Loucy (cell line): Measurements from ENCODE around the gene MCM5.

Experiments used
- H2AFZ ChIP-seq: fragments of 200-600 bp; sonication (generic); 2 replicates; pipeline ENCODE4 v1.6.0; 2016; ENCODE audit warnings: antibody characterized with exemption, mild to moderate bottlenecking, low read length, moderate library complexity
- H3F3A ChIP-seq: fragments of 200-600 bp; 2 replicates; pipeline ENCODE4 v1.6.0; 2016; ENCODE audit warnings: antibody characterized with exemption, low read depth, mild to moderate bottlenecking
- H3K27me3 ChIP-seq: fragments of 200-600 bp; sonication (generic); 2 replicates; pipeline ENCODE4 v1.6.1; 2014; ENCODE audit warnings: low read length, mild to moderate bottlenecking; ENCODE audit not compliant: insufficient read depth, poor library complexity, severe bottlenecking
- H3K36me3 ChIP-seq: fragments of 200-600 bp; sonication (generic); 2 replicates; pipeline ENCODE4 v1.6.1; 2016; ENCODE audit warnings: low read length; ENCODE audit not compliant: insufficient read depth
- H3K4me1 ChIP-seq: fragments of 200-600 bp; sonication (generic); 2 replicates; pipeline ENCODE4 v1.5.1; 2014; ENCODE audit warnings: low read length, mild to moderate bottlenecking; ENCODE audit not compliant: insufficient read depth, poor library complexity, severe bottlenecking
- H3K4me2 ChIP-seq: fragments of 200-600 bp; sonication (generic); 2 replicates; pipeline ENCODE4 v1.6.0; 2014; ENCODE audit warnings: antibody characterized with exemption, low read length, low read depth, mild to moderate bottlenecking; ENCODE audit not compliant: poor library complexity, severe bottlenecking
- H3K4me3 ChIP-seq: fragments of 200-600 bp; sonication (generic); 2 replicates; pipeline ENCODE4 v1.5.1; 2014; ENCODE audit warnings: low read length, mild to moderate bottlenecking, mixed read lengths; ENCODE audit not compliant: poor library complexity, severe bottlenecking
- H3K79me2 ChIP-seq: fragments of 200-600 bp; sonication (generic); 2 replicates; pipeline ENCODE4 v1.6.1; 2014; ENCODE audit warnings: low read length; ENCODE audit not compliant: insufficient read depth
- H3K9ac ChIP-seq: fragments of 200-600 bp; sonication (generic); 2 replicates; pipeline ENCODE4 v1.6.0; 2014; ENCODE audit warnings: mild to moderate bottlenecking, low read depth, low read length, moderate library complexity; ENCODE audit not compliant: poor library complexity, severe bottlenecking
- H3K9me2 ChIP-seq: fragments of 200-600 bp; sonication (generic); replicated peaks from 2 replicates; pipeline ENCODE4 v1.6.1; 2016; ENCODE audit warnings: low read depth, low read length, mixed read lengths
- H3K9me3 ChIP-seq: fragments of 200-600 bp; sonication (generic); 2 replicates; pipeline ENCODE4 v1.6.1; 2014; ENCODE audit warnings: mild to moderate bottlenecking, antibody characterized with exemption, low read length, low read depth; ENCODE audit not compliant: insufficient read depth
- H4K20me1 ChIP-seq: fragments of 200-600 bp; sonication (generic); 2 replicates; pipeline ENCODE4 v1.6.0; 2014; ENCODE audit warnings: antibody characterized with exemption, low read length, mild to moderate bottlenecking; ENCODE audit not compliant: insufficient read depth, poor library complexity, severe bottlenecking
- EZH2phosphoT487 ChIP-seq: fragments of 200-600 bp; IDR thresholded peaks from 2 replicates; pipeline ENCODE4 v1.6.1; 2018; ENCODE audit warnings: antibody characterized with exemption, mild to moderate bottlenecking, moderate library complexity, borderline replicate concordance
- TF ChIP-seq, protein P1 (sequence below): fragments of 200-600 bp; sonication (generic); conservative IDR thresholded peaks from 2 replicates; pipeline ENCODE4 v1.5.1; 2014; ENCODE audit warnings: mild to moderate bottlenecking, antibody characterized with exemption, low read length

The MCM5 gene

DNA sequence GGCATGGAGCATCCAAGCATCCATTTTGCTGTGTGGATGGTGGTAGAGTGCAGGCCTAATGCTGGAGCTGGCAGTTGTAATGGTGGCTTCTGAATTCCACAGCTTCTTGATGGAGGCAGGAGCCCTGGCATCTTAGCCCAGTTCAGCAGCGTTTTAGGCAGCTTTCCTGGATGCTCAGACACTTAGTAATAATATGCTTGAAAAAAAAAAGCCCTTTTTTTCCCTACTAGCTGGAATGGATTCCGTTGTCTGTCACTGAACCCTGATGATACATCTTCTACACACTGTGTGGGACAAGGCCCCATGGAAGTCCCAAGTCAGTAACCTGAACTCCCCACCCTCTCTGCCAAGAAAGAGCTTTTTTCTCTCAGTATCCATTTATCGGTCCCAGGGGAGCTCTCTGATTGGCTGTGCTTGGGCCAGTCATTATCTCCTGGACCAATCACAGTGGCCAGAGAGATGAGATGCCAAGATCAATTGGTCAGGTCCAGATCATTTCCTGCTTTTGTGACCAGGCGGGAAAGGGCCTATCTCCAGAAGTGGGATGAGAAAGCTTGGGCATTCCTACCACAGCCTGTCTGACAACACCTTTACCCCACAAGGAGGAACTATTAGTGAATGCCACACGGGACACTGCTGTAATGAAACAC is 34.2 kb downstream of the MCM5 start:
- Histone ChIP-seq H3K9me2 (no peaks in the 10 kb centered on the region), H2AFZ (no peak overlapping the region), H3K4me1 (no peaks in the 10 kb centered on the region), H3K36me3 (peaks cover 35% of the 10 kb centered on the region), H3K9me3 (peaks cover 6% of the 10 kb centered on the region; the same call in 1 of the 2 replicates), H4K20me1 (peaks cover 7% of the 10 kb centered on the region), H3K4me3 (no peak overlapping the region), H3K9ac (no peak overlapping the region), H3K79me2 (0 out of 2 replicates have a peak, but pooled peaks cover 5% of the 10 kb centered on the region), H3K27me3 (no peaks in the 10 kb centered on the region), H3F3A (no peaks in the 10 kb centered on the region), H3K4me2 (no peak overlapping the region)
- TF ChIP-seq, protein P1, sequence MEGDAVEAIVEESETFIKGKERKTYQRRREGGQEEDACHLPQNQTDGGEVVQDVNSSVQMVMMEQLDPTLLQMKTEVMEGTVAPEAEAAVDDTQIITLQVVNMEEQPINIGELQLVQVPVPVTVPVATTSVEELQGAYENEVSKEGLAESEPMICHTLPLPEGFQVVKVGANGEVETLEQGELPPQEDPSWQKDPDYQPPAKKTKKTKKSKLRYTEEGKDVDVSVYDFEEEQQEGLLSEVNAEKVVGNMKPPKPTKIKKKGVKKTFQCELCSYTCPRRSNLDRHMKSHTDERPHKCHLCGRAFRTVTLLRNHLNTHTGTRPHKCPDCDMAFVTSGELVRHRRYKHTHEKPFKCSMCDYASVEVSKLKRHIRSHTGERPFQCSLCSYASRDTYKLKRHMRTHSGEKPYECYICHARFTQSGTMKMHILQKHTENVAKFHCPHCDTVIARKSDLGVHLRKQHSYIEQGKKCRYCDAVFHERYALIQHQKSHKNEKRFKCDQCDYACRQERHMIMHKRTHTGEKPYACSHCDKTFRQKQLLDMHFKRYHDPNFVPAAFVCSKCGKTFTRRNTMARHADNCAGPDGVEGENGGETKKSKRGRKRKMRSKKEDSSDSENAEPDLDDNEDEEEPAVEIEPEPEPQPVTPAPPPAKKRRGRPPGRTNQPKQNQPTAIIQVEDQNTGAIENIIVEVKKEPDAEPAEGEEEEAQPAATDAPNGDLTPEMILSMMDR = no peak
- no peak for TF ChIP-seq EZH2phosphoT487

- Histone ChIP-seq H3K36me3 (peaks cover 35% of the 10 kb centered on the region), H4K20me1 (peaks cover 7% of the 10 kb centered on the region), H3K9ac (no peak overlapping the region), H3K4me1 (no peaks in the 10 kb centered on the region), H3K4me3 (no peak overlapping the region), H3K27me3 (no peaks in the 10 kb centered on the region), H3K9me2 (no peaks in the 10 kb centered on the region), H3K4me2 (no peak overlapping the region), H3K9me3 (peaks cover 6% of the 10 kb centered on the region; the same call in 1 of the 2 replicates), H3K79me2 (0 out of 2 replicates have a peak, but pooled peaks cover 5% of the 10 kb centered on the region), H3F3A (no peaks in the 10 kb centered on the region), H2AFZ (no peak overlapping the region)
- TF ChIP-seq, protein P1 = no peak
- TF ChIP-seq EZH2phosphoT487 = no peak
Measured at GRCh38 chr22:35435201-35435740, 35.3 kb downstream of the MCM5 start.

DNA sequence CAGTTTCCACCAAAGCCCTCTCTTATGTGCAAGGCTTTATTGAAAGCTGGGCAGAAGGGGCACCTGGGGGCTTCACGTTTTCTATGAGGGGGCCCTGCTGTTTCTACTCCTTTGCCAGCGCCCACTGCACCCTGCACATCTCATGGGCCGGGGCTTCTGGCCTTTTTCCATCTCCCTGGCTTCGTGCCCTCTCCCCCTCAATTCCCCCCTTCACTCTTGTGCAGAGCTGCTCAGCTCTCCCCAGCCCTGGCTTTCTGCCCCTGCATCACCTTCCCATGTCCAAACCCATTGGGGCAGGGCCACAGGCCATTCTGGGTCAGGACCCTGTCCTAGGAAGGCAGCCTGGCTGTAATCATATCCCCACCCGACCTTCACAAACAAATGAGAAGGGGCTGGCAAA is 36.5 kb downstream of the MCM5 start:
- Histone ChIP-seq H4K20me1 (peaks cover 1% of the 10 kb centered on the region), H3K79me2 (0 out of 2 replicates have a peak, but pooled peaks cover 5% of the 10 kb centered on the region)

More for the DNA sequence above, 36.5 kb downstream of the MCM5 start:
- no peaks in the 10 kb centered on the region for H3K4me1 ChIP-seq
- H3K36me3 ChIP-seq = peaks cover 32% of the 10 kb centered on the region
- TF ChIP-seq, protein P1 = no peak
- no peak for TF ChIP-seq EZH2phosphoT487
- H3K9me2 ChIP-seq = no peaks in the 10 kb centered on the region
- no peaks in the 10 kb centered on the region for H3K27me3 ChIP-seq
- H2AFZ ChIP-seq = no peak overlapping the region
- no peak overlapping the region for H3K4me2 ChIP-seq
- H3K9ac ChIP-seq = no peak overlapping the region
- H3K4me3 ChIP-seq = no peak overlapping the region
- H3F3A ChIP-seq = no peaks in the 10 kb centered on the region
- peaks cover 6% of the 10 kb centered on the region; the same call in 1 of the 2 replicates for H3K9me3 ChIP-seq
